GM21717 (cell line): Measurements from ENCODE around the gene ACOT4.
"Not testable (repeated sequence)": the region's sequence is repeated elsewhere in the genome, so short reads cannot be mapped to it uniquely, and the experiment has no call there.

Experiments
- ATAC-seq: cut with Tn5 transposase; IDR thresholded peaks from one replicate; pipeline ENCODE4 v1.9.1; 2021; ENCODE audit warnings: mild to moderate bottlenecking, moderate library complexity; ENCODE audit not compliant: unreplicated experiment

Gene ACOT4

DNA sequence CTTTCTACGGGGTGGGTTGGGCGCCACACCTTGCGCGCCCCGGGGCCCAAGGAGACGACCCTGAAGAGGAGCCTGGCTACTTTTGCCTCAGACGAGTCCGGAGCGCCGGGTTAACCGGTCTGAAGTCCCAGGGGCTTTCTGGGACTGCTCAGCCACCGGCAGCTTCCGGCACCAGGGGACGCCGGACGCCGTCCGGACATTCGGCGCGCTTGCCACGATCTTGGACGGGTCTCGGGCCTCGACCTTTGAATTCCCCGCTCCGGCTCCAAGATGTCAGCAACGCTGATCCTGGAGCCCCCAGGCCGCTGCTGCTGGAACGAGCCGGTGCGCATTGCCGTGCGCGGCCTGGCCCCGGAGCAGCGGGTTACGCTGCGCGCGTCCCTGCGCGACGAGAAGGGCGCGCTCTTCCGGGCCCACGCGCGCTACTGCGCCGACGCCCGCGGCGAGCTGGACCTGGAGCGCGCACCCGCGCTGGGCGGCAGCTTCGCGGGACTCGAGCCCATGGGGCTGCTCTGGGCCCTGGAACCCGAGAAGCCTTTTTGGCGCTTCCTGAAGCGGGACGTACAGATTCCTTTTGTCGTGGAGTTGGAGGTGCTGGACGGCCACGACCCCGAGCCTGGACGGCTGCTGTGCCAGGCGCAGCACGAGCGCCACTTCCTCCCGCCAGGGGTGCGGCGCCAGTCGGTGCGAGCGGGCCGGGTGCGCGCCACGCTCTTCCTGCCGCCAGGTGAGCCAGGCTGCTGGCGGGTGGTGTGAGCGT is at the start of gene ACOT4:
Gene ACOT4 (plus strand): TSS at position 184 of the 760 bp plus-strand sequence. CDS start 87 bp downstream, at position 271.
- no peak for ATAC-seq

DNA sequence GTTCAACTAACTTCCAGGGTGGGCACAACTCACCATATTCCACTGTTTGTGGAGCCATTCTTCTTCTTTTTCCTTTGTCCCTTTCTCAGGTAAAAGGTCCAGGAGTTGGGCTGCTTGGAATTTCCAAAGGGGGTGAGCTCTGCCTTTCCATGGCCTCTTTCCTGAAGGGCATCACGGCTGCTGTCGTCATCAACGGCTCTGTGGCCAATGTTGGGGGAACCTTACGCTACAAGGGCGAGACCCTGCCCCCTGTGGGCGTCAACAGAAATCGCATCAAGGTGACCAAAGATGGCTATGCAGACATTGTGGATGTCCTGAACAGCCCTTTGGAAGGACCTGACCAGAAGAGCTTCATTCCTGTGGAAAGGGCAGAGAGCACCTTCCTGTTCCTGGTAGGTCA is 48.7 kb upstream of the ACOT4 start:
- ATAC-seq, result not testable (repeated sequence)

DNA sequence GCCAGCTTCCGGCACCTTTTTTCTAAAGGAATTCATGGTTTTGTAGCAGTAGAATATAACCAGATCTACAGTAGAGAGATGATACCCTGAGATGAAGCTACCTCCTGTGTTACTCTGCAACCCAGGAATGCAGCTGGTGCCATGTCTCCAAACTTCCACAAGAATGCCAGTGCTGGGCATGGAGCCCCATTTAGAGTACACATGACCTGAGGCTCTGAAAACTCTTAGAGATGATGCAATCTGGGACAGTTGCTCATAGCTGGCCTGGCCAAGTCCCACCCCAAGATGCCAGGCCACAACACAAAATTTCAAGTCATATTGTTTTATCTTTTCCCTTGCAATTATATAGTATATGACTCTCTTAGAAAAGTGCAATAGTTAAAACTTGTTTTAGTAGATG is 46.3 kb upstream of the ACOT4 start:
- ATAC-seq, result not testable (repeated sequence)

DNA sequence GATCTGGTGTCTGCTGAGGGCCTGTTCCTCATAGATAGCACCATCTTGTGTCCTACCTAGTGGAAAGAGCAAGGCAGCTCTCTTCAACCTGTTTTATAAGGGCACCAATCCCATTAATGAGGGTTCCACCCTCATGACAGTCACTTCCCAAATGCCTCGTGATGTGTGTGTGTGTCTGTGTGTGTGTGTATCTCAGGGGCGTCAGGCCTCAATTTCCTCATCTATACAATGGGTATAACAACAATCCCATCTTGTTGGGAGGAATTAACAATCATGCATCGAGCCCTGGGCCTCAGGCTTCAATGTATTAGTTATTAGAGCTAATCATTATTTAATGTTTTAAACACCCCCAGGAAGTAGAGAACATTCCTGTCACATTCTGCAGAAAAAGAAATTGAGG is 42.6 kb upstream of the ACOT4 start:
- not testable (repeated sequence) for ATAC-seq

DNA sequence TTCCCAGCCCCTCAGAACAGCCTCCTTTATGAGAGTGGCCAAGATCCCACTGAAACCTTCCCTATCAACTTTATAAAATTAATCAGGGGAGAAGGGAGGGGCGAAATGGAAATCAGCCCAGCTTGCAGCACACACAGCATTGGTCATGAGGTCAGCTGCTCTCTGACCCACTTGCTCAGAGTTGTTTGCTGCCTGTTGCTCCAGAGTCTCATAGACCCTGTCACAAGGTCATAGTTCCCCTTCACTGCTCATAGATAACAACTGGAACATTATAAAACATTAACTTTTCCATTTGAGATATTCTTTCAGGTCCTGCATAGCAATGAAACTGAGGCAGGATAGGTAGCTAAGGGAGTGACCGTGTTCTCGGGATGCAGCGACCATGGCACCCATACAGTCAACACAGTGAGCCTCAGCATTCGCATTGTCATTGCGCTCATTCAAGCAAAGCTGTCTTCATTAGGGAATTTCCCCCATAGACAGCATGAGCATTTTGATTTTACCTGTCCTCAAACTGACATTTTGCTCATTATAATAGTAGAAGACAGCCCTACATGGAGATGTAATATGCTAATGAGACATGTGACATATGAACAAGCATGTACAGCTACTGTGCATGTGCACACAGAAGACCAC is 41.7 kb upstream of the ACOT4 start:
- ATAC-seq, result not testable (repeated sequence)

- no peak for ATAC-seq
Measured at GRCh38 chr14:73553845-73554244, 37.8 kb upstream of the ACOT4 start.

DNA sequence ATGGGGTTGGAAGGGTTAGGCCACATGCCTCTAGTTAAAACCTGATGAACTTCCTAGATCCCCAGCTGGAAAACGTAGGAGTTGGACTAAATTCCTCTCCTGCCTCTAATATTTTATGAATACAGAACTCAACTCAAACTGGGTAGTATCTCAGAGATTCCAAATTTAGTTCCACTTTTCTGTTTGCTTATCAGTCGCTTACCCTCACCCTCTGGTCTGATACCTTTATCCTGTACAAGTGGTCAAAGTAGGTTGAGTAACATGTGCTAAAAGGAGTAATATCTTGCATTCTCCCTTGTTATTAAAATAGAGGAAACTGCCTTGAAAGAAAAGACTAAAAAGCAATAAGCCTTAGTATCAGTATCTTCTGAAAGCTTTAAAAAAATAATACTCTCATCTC is 34.5 kb upstream of the ACOT4 start:
- not testable (repeated sequence) for ATAC-seq

GRCh38 chr14:73558238-73558637 is 33.4 kb upstream of the ACOT4 start:
- not testable (repeated sequence) for ATAC-seq

DNA sequence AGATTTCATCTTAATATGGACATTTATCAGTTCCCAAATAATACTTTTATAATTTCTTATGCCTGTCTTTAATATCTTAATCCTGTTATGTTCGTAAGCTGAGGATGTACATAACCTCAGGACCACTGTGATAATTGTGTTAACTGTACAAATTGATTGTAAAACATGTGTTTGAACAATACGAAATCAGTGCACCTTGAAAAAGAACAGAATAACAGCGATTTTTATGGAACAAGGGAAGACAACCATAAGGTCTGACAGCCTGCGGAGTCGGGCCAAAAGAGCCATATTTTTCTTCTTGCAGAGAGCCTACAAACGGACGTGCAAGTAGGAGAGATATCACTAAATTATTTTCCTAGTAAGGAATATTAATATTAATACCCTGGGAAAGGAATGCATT is 29.4 kb upstream of the ACOT4 start:
- ATAC-seq, result not testable (repeated sequence)

DNA sequence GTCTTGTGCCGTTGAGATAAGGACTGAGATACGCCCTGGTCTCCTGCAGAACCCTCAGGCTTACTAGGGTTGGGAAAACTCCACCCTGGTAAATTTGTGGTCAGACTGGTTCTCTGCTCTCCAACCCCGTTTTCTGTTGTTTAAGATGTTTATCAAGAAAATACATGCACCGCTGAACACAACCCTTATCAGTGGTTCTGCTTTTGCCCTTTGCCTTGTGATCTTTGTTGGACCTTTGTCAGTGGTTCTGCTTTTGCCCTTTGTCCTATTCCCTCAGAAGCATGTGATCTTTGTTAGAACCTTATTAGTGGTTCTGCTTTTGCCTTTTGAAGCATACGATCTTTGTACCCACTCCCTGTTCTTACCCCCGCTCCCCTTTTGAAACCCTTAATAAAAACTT is 29.0 kb upstream of the ACOT4 start:
- not testable (repeated sequence) for ATAC-seq

DNA sequence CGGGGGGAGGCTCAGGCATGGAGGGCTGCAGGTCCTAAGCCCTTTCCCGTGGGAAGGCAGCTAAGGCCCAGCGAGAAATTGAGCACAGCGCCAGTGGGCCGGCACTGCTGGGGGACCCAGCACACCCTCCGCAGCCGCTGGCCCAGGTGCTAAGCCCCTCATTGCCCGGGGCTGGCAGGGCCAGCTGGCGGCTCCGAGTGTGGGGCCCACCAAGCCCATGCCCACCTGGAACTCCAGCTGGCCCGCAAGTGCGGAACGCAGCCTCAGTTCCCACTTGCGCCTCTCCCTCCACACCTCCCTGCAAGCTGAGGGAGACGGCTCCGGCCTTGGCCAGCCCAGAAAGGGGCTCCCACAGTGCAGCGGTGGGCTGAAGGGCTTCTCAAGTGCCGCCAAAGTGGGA is 25.2 kb upstream of the ACOT4 start:
- ATAC-seq, result not testable (repeated sequence)

GRCh38 chr14:73566935-73567334 is 24.7 kb upstream of the ACOT4 start:
- ATAC-seq, result not testable (repeated sequence)

- ATAC-seq, result no peak
Measured at GRCh38 chr14:73567358-73567757, 24.3 kb upstream of the ACOT4 start.

GRCh38 chr14:73567951-73568885 is 23.5 kb upstream of the ACOT4 start:
- ATAC-seq, result no peak

GRCh38 chr14:73568886-73569184 is 22.8 kb upstream of the ACOT4 start:
- not testable (repeated sequence) for ATAC-seq

- peak; percentile 52 for ATAC-seq
Measured at GRCh38 chr14:73569185-73569958, 22.3 kb upstream of the ACOT4 start, which contains the start of gene ACOT2. TSS of gene ACOT2 (plus strand) at chr14:73569213. CDS start at chr14:73569241, 28 bp downstream.

GRCh38 chr14:73570913-73571312 is 20.8 kb upstream of the ACOT4 start:
- not testable (repeated sequence) for ATAC-seq

DNA sequence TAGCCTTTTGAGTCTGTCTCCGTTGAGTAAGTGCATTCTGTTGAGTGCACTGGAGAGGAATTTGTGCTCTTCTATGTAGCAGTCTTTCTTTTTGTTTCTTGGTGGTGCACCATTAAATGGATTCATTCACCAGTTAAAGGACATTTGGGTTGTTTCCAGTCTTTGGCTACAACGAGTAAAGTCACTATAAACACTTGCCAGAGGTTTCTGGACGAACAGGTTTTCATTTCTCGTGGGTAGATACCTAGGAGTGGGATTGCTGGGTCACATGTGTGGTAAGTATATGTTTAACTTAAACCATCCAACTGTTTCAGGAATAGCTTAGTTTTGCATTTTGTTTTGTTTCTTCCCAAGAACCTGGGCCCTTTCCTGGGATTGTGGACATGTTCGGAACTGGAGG is 18.6 kb upstream of the ACOT4 start:
- not testable (repeated sequence) for ATAC-seq

DNA sequence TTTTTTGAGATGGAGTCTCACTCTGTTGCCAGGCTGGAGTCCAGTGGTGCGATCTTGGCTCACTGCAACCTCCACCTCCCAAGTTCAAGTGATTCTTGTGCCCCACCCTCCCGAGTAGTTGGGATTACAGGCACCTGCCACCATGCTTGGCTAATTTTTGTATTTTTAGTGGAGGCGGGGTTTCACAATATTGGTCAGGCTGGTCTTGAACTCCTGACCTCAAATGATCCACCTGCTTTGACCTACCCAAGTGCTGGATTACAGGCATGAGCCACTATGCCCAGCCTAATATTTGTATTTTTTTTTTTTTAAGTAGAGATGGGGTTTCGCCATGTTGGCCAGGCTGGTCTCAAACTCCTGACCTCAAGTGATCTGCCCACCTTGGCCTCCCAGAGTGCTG is 17.9 kb upstream of the ACOT4 start:
- ATAC-seq, result not testable (repeated sequence)

GRCh38 chr14:73574251-73574650 is 17.4 kb upstream of the ACOT4 start:
- ATAC-seq, result not testable (repeated sequence)
